GM21737 (cell line): ENCODE data around the gene KLF4.

Source experiments
- ATAC-seq: cut with Tn5 transposase; IDR thresholded peaks from one replicate; pipeline ENCODE4 v1.9.1; 2021; ENCODE audit warnings: mild to moderate bottlenecking, moderate library complexity; ENCODE audit not compliant: unreplicated experiment

The KLF4 gene

GRCh38 chr9:107455425-107456135 is 34.0 kb downstream of the KLF4 start:
- no peak for ATAC-seq

GRCh38 chr9:107453479-107453878 is 36.1 kb downstream of the KLF4 start:
- ATAC-seq = no peak

DNA sequence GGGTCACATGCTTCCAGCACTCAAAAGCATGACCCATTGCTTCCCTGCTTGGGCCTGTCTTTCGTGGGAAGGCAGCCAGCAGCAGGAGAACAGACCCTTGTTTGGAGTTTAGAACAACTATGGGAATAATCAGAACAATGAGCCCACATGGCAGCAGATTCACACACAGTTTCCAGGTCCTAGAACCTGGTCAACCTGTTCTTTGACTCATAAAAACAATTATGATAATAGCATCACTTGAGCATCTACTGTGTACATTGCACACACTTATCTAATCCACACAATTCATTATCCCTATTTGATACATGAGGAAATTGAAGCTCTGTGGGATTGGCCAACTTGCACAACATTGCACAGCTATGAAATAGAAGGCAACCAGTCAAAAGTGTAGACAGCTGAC is 41.7 kb downstream of the KLF4 start:
- ATAC-seq = no peak

GRCh38 chr9:107447081-107447480 is 42.5 kb downstream of the KLF4 start:
- ATAC-seq = no peak

DNA sequence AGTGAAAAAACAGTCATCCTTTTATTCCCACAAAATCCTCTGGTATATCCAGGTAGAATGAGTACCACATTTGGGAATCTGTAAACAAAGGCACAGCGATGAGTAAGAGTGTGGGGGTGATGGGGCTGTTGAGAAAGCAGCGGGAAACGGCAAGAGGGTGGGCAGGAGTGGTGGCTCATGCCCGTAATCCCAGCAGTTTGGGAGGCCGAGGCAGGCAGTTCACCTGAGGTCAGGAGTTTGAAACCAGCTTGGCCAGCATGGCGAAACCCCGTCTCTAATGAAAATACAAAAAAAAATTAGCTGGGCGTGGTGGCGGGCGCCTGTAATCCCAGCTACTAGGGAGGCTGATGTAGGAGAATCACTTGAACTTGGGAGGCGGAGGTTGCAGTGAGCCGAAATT is 43.1 kb downstream of the KLF4 start:
- no peak for ATAC-seq

- no peak for ATAC-seq
Observed at GRCh38 chr9:107443786-107444185, 45.8 kb downstream of the KLF4 start.

DNA sequence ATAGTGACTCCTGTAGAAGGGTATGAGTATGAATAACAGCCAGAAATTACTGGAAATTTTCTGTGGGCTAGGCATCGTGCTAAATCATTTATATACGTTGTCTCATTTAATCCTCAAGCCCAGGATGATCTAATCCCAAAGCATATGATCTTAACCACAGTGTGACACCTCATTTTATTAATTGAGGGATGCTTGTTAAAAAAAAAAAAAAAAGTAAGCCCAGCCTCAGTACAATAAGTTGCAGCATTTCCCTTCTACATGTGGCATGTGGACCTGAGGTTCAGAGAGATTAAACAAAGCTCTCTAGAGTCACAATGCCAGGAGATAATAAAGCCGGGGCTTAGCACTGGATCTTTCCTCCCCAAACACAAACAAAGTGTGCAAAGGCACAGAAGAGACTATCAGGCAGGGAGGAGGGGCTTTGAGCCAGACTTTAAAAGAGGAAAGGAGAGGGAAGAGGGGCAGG is 49.5 kb downstream of the KLF4 start:
- no peak for ATAC-seq

- no peak for ATAC-seq
Observed at GRCh38 chr9:107438211-107439031, 51.1 kb downstream of the KLF4 start.

DNA sequence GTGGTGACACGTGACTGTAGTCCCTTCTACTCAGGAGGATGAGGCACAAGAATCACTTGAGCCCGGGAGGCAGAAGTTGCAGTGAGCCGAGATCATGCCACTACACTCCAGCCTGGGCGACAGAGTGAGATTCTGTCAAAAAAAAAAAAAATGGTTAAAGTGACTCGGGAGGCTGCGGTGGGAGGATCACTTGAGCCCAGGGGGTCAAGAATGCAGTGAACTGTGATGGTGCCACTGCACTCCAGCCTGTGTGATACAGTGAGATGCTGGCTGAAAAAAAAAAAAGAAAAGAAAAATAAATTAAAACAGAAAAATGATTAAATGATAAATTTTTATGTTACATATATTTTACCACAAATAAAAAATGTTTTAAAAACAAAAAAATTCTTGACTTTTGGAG is 51.9 kb downstream of the KLF4 start:
- no peak for ATAC-seq

- no peak for ATAC-seq
Observed at GRCh38 chr9:107435415-107435814, 54.2 kb downstream of the KLF4 start.
